ENCODE data around the gene PDHA1.

Gene PDHA1
- long read RNA-seq, transcript PDHA1-212 (10 exons, 3,277 nt) = minor isoform, 8 of 1,066 reads
- long read RNA-seq, transcript PDHA1-204 (12 exons, 3,484 nt) = minor isoform, 15 of 1,066 reads
- long read RNA-seq, transcript PDHA1-206 (11 exons, 3,310 nt) = major isoform, 975 of 1,066 reads
- long read RNA-seq, partial matches to known transcripts = 7 of 1,066 reads
- long read RNA-seq, other reads (novel, unspliced or antisense) = 56 of 1,066 reads

GRCh38 chrX:19343535-19344408, at the start of gene PDHA1:
Gene PDHA1 (plus strand): TSS chrX:19343927. CDS start chrX:19344038, 111 bp downstream.
- DNase-seq (ENCODE audit: low read depth in 1 of 2, low spot score in 1 of 2) = peak; percentile 78 to 92
- peak within 1 kb of the TSS; percentile 78 for H3K4me3 ChIP-seq (replicated peaks; ENCODE audit: insufficient read depth, low read length)
- peak within 1 kb of the TSS; percentile 77 for H3K27ac ChIP-seq (replicated peaks)
- no peaks in the 10 kb centered on the region for H3K27me3 ChIP-seq (ENCODE audit: insufficient read depth, poor library complexity, severe bottlenecking)
- TF ChIP-seq GABPA (IDR thresholded peaks at IDR 0.05; ENCODE audit: low read depth) (no peak), POLR2AphosphoS5 (IDR thresholded peaks at IDR 0.05; ENCODE audit: low read depth) (peak; percentile 70)

GRCh38 chrX:19303256-19303880, 40.4 kb upstream of the PDHA1 start:
- Histone ChIP-seq H3K27me3 (ENCODE audit: insufficient read depth, poor library complexity, severe bottlenecking) (no peaks in the 10 kb centered on the region), H3K27ac (replicated peaks) (no peak overlapping the region), H3K4me3 (replicated peaks; ENCODE audit: insufficient read depth, low read length) (no peak overlapping the region)
- DNase-seq (ENCODE audit: low read depth in 1 of 2, low spot score in 1 of 2) = no peak
- TF ChIP-seq GABPA (IDR thresholded peaks at IDR 0.05; ENCODE audit: low read depth) (no peak), CTCF (IDR thresholded peaks at IDR 0.05; ENCODE audit: insufficient read depth, low read length) (no peak), REST (IDR thresholded peaks at IDR 0.05; ENCODE audit: insufficient replicate concordance, low read depth) (no peak), SPI1 (IDR thresholded peaks at IDR 0.05; ENCODE audit: borderline replicate concordance, low read depth) (no peak), POLR2AphosphoS5 (IDR thresholded peaks at IDR 0.05; ENCODE audit: low read depth) (no peak)

GRCh38 chrX:19326567-19326966, 17.2 kb upstream of the PDHA1 start:
- H3K4me3 ChIP-seq (replicated peaks; ENCODE audit: insufficient read depth, low read length) = no peak overlapping the region
- no peaks in the 10 kb centered on the region for H3K27me3 ChIP-seq (ENCODE audit: insufficient read depth, poor library complexity, severe bottlenecking)
- TF ChIP-seq REST (IDR thresholded peaks at IDR 0.05; ENCODE audit: insufficient replicate concordance, low read depth) (no peak), SPI1 (IDR thresholded peaks at IDR 0.05; ENCODE audit: borderline replicate concordance, low read depth) (no peak), CTCF (IDR thresholded peaks at IDR 0.05; ENCODE audit: insufficient read depth, low read length) (no peak), GABPA (IDR thresholded peaks at IDR 0.05; ENCODE audit: low read depth) (no peak), POLR2AphosphoS5 (IDR thresholded peaks at IDR 0.05; ENCODE audit: low read depth) (no peak)
- DNase-seq (ENCODE audit: low read depth in 1 of 2, low spot score in 1 of 2) = no peak
- no peak overlapping the region for H3K27ac ChIP-seq (replicated peaks)

GRCh38 chrX:19331831-19332230, 11.9 kb upstream of the PDHA1 start:
- TF ChIP-seq SPI1 (IDR thresholded peaks at IDR 0.05; ENCODE audit: borderline replicate concordance, low read depth) = no peak
- no peak for TF ChIP-seq POLR2AphosphoS5 (IDR thresholded peaks at IDR 0.05; ENCODE audit: low read depth)
- TF ChIP-seq GABPA (IDR thresholded peaks at IDR 0.05; ENCODE audit: low read depth) = no peak
- no peak for TF ChIP-seq CTCF (IDR thresholded peaks at IDR 0.05; ENCODE audit: insufficient read depth, low read length)
- no peak for TF ChIP-seq REST (IDR thresholded peaks at IDR 0.05; ENCODE audit: insufficient replicate concordance, low read depth)
- DNase-seq (ENCODE audit: low read depth in 1 of 2, low spot score in 1 of 2) = no peak
- H3K4me3 ChIP-seq (replicated peaks; ENCODE audit: insufficient read depth, low read length) = no peak overlapping the region
- H3K27ac ChIP-seq (replicated peaks) = no peak overlapping the region
- H3K27me3 ChIP-seq (ENCODE audit: insufficient read depth, poor library complexity, severe bottlenecking) = no peaks in the 10 kb centered on the region

All from HL-60 (cell line).